Measurements from ENCODE around the gene PRR13. TPM values are rescaled to one million over a fixed set of nuclear protein-coding genes. Genes with fewer than 3 reads are reported as not detected.
A peak's percentile ranks its signal among the peaks of the same experiment; 100 is the strongest.

PRR13 gene
- total and polyA plus RNA-seq, 9 of the 15 experiments (the other 6 are each of a cell fraction or from before 2014, with no cell fraction given), result 117 to 835 (median 285) TPM

GRCh38 chr12:53441040-53441833 is at the start of gene PRR13 (continued):
- TF ChIP-seq ZNF280B (CRISPR knock-in tag; IDR thresholded peaks at IDR 0.05), result no peak
- no peak for TF ChIP-seq PURB (CRISPR knock-in tag; IDR thresholded peaks at IDR 0.05; ENCODE audit: low read depth)
- TF ChIP-seq POLR2AphosphoS2 (IDR thresholded peaks at IDR 0.05; ENCODE audit: low read length), result 0 out of 2 replicates have a peak, but pooled peaks have one; percentile 33
- no peak for TF ChIP-seq ZNF398 (CRISPR knock-in tag; IDR thresholded peaks at IDR 0.05)
- TF ChIP-seq IFI16 (CRISPR knock-in tag; IDR thresholded peaks at IDR 0.05), result no peak
- no peak for TF ChIP-seq ZNF444 (CRISPR knock-in tag; IDR thresholded peaks at IDR 0.05)
- 0 out of 2 replicates have a peak, but pooled peaks have one; percentile 41 for TF ChIP-seq ZBTB2 (IDR thresholded peaks at IDR 0.05)
- peak; percentile 74; the same call in 1 of the 2 replicates for TF ChIP-seq MIER1 (IDR thresholded peaks at IDR 0.05; ENCODE audit: low read depth)
- no peak for TF ChIP-seq ZNF3 (CRISPR knock-in tag; IDR thresholded peaks at IDR 0.05)
- peak; percentile 32 to 67 for TF ChIP-seq E2F6 (IDR thresholded peaks at IDR 0.05; ENCODE audit: borderline replicate concordance in 1 of 2, extremely low read depth in 1 of 2, insufficient read depth in 1 of 2, insufficient read length in 1 of 2, low read depth in 1 of 2, low read length in 1 of 2, poor library complexity in 1 of 2, severe bottlenecking in 1 of 2)
- TF ChIP-seq ZNF583 (CRISPR knock-in tag; IDR thresholded peaks at IDR 0.05), result 0 out of 2 replicates have a peak, but pooled peaks have one; percentile 58

Data from K562 (cell line).